ENCODE data around the gene ELOVL3.
A peak's percentile ranks its signal among the peaks of the same experiment; 100 is the strongest.

ELOVL3 gene

GRCh38 chr10:102227050-102227449, 951 bp downstream of the ELOVL3 start:
- no peak for TF ChIP-seq CTCF (IDR thresholded peaks at IDR 0.05; ENCODE audit: low read depth, low read length)
- peak; percentile 79 to 86 for DNase-seq (ENCODE audit: low read depth in 2 of 2)
- no peak overlapping the region for H3K4me3 ChIP-seq (replicated peaks in 1 of 2; ENCODE audit: low read depth in 2 of 2, low read length in 2 of 2)

DNA sequence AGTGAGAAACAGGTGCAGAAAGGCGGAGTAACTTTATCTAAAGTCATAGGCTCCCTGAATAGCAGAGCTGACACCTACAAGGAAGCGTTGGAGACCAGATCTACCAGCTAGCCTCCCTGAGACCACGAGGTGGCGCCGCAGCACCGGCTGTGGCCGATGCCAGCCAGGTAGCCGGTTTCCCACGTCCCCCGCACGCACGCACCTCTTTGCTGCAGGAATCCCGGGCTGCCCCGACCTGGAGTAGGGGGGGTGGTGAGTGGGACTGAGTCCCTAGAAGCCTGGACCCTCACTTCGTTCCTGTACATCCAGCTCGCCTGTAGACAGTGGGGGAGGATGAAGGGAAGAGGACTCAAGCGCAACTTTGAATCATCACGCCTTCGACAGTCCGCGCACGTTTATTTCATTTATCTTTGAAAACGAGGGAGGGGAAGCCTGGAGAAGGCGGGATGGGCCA, 3.7 kb downstream of the ELOVL3 start:
- DNase-seq (ENCODE audit: low read depth in 2 of 2): peak; percentile 77 to 84
- peak overlapping the region; percentile 25 to 48 for H3K4me3 ChIP-seq (replicated peaks in 1 of 2; ENCODE audit: low read depth in 2 of 2, low read length in 2 of 2)
- TF ChIP-seq CTCF (IDR thresholded peaks at IDR 0.05; ENCODE audit: low read depth, low read length): peak; percentile 99

- H3K4me3 ChIP-seq (replicated peaks in 1 of 2; ENCODE audit: low read depth in 2 of 2, low read length in 2 of 2): peak overlapping the region; percentile 39 to 48
- peak; percentile 60 to 73 for DNase-seq (ENCODE audit: low read depth in 2 of 2)
- no peak for TF ChIP-seq CTCF (IDR thresholded peaks at IDR 0.05; ENCODE audit: low read depth, low read length)
Observed at GRCh38 chr10:102230264-102230860, 4.3 kb downstream of the ELOVL3 start.

- peak overlapping the region; percentile 39 to 48 for H3K4me3 ChIP-seq (replicated peaks in 1 of 2; ENCODE audit: low read depth in 2 of 2, low read length in 2 of 2)
- peak; percentile 40 for TF ChIP-seq CTCF (IDR thresholded peaks at IDR 0.05; ENCODE audit: low read depth, low read length)
- DNase-seq (ENCODE audit: low read depth in 2 of 2): peak; percentile 28 to 38
Observed at GRCh38 chr10:102230861-102231356, 4.8 kb downstream of the ELOVL3 start.

DNA sequence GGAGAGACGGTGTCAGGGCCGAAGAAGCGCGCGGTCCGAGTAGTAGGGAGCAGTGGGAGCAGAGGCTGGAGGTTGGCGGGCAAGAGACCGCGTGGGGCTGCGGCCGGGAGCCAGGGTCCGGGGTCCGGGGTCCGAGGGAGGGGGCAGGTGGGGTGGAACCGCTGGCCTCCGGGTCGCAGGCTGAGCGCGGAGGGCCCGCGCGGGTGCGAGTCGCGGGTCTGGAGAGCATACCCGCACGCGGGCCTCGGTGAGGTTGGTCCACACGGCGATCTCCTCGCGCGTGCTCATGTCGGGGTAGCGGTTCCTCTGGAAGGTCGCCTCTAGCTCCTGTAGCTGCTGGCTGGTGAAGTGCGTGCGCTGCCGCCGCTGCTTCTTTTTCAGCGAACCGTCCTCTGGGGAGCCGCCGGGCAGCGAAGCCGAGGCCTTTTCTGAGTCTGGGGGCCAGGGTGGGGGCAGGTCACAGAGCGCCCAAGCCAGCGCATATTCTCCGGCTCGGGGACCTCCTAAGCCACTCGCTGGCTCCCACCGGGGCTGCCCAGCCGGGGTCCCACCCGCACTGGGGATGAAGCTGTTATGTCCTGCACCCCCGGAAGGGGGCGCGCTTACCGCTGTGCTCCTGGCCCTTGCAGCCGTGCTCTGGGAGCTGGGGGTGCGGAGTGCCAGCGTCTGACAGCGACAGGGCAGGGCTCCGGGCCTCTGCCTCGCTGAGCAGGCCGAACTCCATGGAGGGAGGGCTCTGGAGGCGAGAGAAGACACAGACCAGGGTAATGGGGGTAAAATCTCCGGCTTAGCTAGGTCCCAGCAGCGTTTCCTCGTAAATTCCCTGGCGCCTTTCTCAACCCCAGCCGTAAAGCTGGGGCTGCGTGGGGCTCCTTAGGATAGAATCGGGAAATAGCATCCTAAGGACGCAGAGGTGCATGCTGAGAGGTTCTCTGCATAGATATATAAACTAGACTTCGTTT, 5.5 kb downstream of the ELOVL3 start:
- peak; percentile 79 for TF ChIP-seq CTCF (IDR thresholded peaks at IDR 0.05; ENCODE audit: low read depth, low read length)
- H3K4me3 ChIP-seq (replicated peaks in 1 of 2; ENCODE audit: low read depth in 2 of 2, low read length in 2 of 2): peak overlapping the region; percentile 39 to 48
- DNase-seq (ENCODE audit: low read depth in 2 of 2): peak in 1 of 2 donors; percentile 31

DNA sequence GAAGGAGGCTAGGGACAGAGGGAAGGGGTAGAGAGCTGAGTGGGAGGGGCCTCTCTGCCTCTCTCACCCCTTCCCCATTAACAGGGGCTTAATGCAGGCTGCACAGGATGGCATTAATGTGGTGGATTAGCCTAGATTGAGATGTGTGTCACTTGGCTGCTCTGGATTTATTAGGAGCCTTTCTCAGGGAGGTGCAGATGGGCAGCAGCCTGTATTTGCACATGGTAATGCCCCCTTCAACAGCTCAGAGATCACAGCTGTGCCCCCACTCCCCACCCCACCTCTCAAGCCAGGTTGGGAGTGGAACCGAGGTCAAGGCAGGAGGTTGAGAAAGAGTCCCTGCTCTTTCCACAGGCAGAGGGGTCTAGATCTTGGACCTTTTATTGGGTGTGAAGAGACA, 7.9 kb downstream of the ELOVL3 start:
- no peak for TF ChIP-seq CTCF (IDR thresholded peaks at IDR 0.05; ENCODE audit: low read depth, low read length)
- DNase-seq (ENCODE audit: low read depth in 2 of 2): no peak
- H3K4me3 ChIP-seq (replicated peaks in 1 of 2; ENCODE audit: low read depth in 2 of 2, low read length in 2 of 2): no peak overlapping the region

All from cardiac fibroblast (primary cell).